Left ventricle myocardium superior (tissue), 1 donor: ENCODE results near the gene RNF144A. TPM values are rescaled to one million over a fixed set of nuclear protein-coding genes. Genes with fewer than 3 reads are reported as not detected.

Source experiments
- ATAC-seq: fragments of 200-7000 bp; cut with Tn5 transposase; one replicate; pipeline ENCODE4 v1.9.1; 2020; ENCODE audit warnings: mild to moderate bottlenecking, moderate library complexity
- DNase-seq: peaks from one replicate; pipeline ENCODE4 v3.0.0-alpha.2; 2020
- intact Hi-C: fragments of 100-400 bp; cut with micrococcal nuclease; formaldehyde crosslinking; loops from one replicate; pipeline ENCODE4 v1.11.0; 2022
- total RNA-seq: library from RNA; stranded (reverse); fragmentation: NEBNext Ultra II Directional; extraction: Animal tissue kit (Norgen Biotek cat#: 25700); gene quantifications from one replicate; pipeline ENCODE4 v1.2.1, GENCODE V29; 2021
- donor health status: DM: no; HTN: yes; CAD: no; lungs with severe emphysema.

RNF144A gene
- total RNA-seq, 1 donor from 2014 or later, result 15.6 TPM

- no peak for DNase-seq
- intact Hi-C loops, result no loop called here
- no peak for ATAC-seq
Measured at GRCh38 chr2:7047661-7048060, 130.4 kb downstream of the RNF144A start.

GRCh38 chr2:7048762-7049294 lies 131.6 kb downstream of the RNF144A start:
- no peak for DNase-seq
- ATAC-seq, result no peak
- intact Hi-C loops, result no loop called here

DNA sequence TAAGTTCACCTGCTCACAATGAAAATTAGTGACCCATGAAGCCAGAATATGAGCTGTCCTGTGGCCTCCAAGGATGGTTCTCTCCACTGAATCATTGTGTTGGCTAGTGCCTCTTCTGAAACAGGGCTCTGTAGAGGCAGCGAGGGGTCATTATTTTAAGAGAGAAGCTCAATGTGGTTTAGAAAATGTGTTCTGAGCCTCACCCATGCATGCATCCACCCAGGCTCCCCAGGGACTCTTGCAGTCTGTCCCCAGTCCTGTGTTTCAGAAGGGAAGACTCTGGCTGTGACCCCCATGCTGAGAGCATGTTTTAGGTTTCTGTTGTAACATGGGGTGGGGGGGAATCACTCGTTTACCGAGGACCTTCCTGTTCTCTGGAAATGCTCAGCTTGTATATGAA lies 135.2 kb downstream of the RNF144A start:
- intact Hi-C loops, result no loop called here
- ATAC-seq, result no peak
- no peak for DNase-seq

DNA sequence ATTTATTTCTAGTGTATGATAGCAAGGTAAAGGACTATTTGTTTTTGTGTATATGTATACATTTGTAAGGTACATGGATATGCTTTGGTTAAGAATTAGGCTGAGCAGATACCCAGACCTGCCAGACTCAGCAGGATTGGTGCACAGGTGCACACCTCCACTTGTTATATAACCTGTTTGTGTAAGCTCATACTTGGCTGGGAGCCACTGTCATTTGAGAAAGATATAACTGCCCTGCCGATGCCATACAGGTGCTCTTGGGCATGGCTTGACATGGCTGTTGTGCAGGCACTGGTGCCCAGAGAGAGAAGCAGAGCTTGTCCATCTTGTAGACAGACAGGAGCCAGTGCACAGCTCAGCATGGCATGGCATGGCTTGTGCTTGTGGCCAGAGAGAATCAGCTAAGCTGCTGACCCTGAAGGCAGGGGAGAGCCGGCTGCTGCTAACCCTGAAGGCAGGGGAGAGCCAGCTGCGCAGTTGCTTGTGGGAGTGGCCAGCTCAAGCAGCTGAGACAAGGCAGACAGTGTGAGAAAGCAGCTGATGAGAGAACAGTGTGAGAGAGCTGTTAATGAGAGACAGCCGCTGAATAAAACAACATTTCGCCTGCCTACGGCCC lies 136.5 kb downstream of the RNF144A start:
- ATAC-seq, result peak; percentile 66
- no peak for DNase-seq
- intact Hi-C loops, result no loop called here

DNA sequence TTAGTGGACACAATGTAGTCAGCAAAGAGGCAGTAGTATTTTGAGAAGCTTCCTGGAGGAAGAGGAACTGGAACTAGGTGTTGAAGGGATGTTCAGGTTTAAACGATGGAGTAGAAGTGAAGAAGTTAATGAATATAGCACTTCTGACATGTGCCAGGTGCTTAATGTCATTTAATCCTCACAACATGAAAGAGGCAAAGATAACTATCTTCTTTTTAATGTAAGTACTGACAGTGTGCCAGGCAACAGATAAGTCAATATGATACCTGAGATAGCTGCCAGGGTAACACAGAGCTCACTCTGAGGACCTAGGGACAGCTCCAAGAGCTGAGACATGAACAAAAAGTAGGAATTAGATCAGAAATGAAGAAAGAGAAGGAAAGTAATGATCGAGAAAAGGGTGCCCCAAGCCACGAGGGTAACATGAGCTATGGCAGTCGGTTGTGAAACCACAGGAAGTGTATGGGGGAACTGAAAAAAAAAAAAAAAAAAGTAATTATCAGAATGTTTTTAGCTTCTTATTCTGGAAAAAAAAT lies 140.7 kb downstream of the RNF144A start:
- ATAC-seq, result no peak
- intact Hi-C loops, result no loop called here
- DNase-seq, result no peak

DNA sequence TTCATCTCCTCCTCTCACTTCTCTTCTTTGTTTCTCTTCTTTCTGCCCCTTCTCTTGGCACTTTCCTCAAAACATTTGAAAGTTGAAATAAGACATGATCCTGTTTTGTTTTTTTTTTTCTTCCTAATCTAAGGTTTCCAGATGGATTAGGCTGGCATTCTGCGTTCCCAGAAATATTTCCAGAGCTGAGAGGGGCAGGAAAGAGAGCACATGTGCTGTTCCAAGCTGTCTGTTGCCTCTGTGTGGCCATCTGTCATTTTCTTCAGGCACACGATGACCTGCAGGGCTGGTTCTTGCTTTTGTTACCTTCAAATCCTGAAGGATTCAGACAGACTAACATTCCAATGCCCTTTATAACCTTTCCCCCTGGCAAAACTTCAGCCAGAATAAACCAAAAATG lies 142.9 kb downstream of the RNF144A start:
- DNase-seq, result no peak
- intact Hi-C loops, result no loop called here
- no peak for ATAC-seq

GRCh38 chr2:7060631-7061449 lies 143.6 kb downstream of the RNF144A start:
- ATAC-seq (no peak), DNase-seq (no peak)
- intact Hi-C loops, result no loop called here

DNA sequence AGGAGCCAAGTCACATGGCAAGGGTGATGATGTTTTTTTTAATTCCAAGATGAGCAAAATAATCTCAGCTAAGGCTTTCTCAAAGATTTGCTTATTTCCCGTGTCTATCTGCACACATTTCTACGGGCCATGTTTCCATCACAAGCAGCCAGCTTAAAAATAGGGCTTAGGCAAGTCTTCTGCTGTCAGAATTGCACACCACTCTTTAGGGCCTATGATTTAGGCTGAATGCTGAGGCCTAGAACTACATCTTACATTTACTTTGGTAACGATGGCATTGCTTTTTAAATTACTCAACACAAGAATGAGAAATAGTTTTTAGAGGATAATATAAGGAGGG lies 144.2 kb downstream of the RNF144A start:
- intact Hi-C loops, result no loop called here
- ATAC-seq (no peak), DNase-seq (no peak)

- DNase-seq, result no peak
- ATAC-seq, result no peak
- intact Hi-C loops, result no loop called here
Measured at GRCh38 chr2:7061921-7062320, 144.7 kb downstream of the RNF144A start.

GRCh38 chr2:7063789-7064188 lies 146.6 kb downstream of the RNF144A start:
- intact Hi-C loops, result no loop called here
- ATAC-seq (no peak), DNase-seq (no peak)

DNA sequence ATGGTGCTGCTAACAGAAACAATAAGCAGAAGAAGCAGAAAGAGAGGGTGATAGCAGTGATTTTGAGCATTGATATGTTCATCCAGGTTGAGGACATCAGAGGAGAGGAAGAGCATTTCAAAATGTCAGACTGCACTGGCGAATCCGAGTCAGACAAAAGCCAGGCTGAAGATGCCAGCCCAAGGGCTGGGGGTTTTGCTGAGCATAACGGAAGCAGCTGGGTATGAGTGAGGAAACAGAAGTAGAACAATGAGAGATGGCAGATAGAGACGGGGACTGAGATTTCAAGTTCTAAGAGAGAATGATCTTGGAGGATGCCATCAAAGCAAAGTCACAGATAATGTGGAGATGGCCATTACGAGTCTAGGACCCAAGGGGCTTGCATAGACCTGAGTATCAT lies 151.2 kb downstream of the RNF144A start:
- ATAC-seq, result no peak
- no peak for DNase-seq
- intact Hi-C loops, result no loop called here

DNA sequence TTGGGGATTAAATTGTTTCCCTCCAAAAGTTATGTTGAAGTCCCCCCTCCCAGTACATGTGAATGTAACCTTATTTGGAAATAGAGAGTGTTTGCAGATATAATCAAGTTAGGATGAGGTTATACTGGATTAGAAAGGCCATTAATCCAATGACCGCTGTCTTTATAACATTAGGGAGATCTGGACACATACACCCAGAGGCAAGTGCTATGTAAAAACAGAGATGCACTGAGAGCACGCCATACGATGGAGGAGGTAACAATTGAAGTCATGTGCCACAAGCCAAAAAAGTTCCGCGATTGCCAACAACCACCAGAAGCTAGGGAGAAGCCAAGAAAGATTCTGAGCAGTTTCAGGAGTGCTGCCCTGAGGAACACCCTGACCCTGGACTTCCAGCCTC lies 153.3 kb downstream of the RNF144A start:
- DNase-seq, result no peak
- intact Hi-C loops, result no loop called here
- no peak for ATAC-seq

- DNase-seq, result no peak
- intact Hi-C loops, result no loop called here
- no peak for ATAC-seq
Measured at GRCh38 chr2:7071154-7071553, 153.9 kb downstream of the RNF144A start.

- no peak for ATAC-seq
Measured at GRCh38 chr2:7071916-7072556, 154.8 kb downstream of the RNF144A start.

GRCh38 chr2:7073901-7074300 lies 156.7 kb downstream of the RNF144A start:
- ATAC-seq (no peak), DNase-seq (no peak)
- intact Hi-C loops, result no loop called here

More at GRCh38 chr2:7071916-7072556, 154.8 kb downstream of the RNF144A start:
- intact Hi-C loops, result no loop called here
- no peak for DNase-seq

DNA sequence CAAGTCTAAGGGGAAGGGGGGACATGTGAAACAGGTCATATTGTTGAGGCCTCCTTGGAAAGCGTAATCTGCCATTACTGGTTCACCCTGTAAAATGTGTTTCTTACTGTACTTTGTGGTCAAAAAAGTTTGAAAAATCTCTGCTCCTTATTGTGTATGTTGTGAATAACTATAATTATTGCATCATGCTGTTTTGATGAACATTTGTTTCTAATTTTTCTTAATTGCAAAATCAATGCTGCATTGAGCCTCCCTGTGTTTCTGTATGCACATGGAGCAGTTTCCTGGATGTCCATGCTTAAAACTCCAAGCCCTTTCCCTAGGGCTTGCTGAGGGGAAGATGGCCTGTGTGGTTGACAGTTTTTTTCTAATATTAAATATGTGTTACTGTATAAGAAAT lies 158.6 kb downstream of the RNF144A start:
- no peak for ATAC-seq

GRCh38 chr2:7077660-7078267 lies 160.6 kb downstream of the RNF144A start:
- ATAC-seq (peak; percentile 79), DNase-seq (no peak)
- intact Hi-C loops, result no loop called here

More for the DNA sequence above, 158.6 kb downstream of the RNF144A start:
- intact Hi-C loops, result no loop called here
- DNase-seq, result no peak

GRCh38 chr2:7083580-7084509 lies 166.6 kb downstream of the RNF144A start:
- intact Hi-C loops, result no loop called here
- DNase-seq (no peak), ATAC-seq (no peak)

GRCh38 chr2:7084601-7085000 lies 167.4 kb downstream of the RNF144A start:
- ATAC-seq, result no peak
- intact Hi-C loops, result no loop called here
- DNase-seq, result no peak
